ENCODE data around the gene LAGE3.

LAGE3 gene

GRCh38 chrX:154476821-154477220 is 2.3 kb downstream of the LAGE3 start:
- DNase-seq (ENCODE audit: low spot score) = no peak

- DNase-seq (ENCODE audit: low spot score) = no peak
These were observed 5.4 kb downstream of the LAGE3 start for GRCh38 chrX:154473683-154474082.

- DNase-seq (ENCODE audit: low spot score) = no peak
These were observed 6.1 kb downstream of the LAGE3 start for GRCh38 chrX:154472685-154473632.

- DNase-seq (ENCODE audit: low spot score) = no peak
These were observed 7.0 kb downstream of the LAGE3 start for GRCh38 chrX:154471839-154472684.

GRCh38 chrX:154470914-154471568 is 8.0 kb downstream of the LAGE3 start:
- no peak for DNase-seq (ENCODE audit: low spot score)

- no peak for DNase-seq (ENCODE audit: low spot score)
These were observed 8.6 kb downstream of the LAGE3 start for GRCh38 chrX:154470434-154470833.

GRCh38 chrX:154469880-154470279 is 9.2 kb downstream of the LAGE3 start:
- DNase-seq (ENCODE audit: low spot score) = no peak

- no peak for DNase-seq (ENCODE audit: low spot score)
These were observed 10.0 kb downstream of the LAGE3 start for GRCh38 chrX:154469114-154469513.

- no peak for DNase-seq (ENCODE audit: low spot score)
These were observed 10.9 kb downstream of the LAGE3 start for GRCh38 chrX:154468217-154468616.

GRCh38 chrX:154467556-154467955 is 11.5 kb downstream of the LAGE3 start:
- DNase-seq (ENCODE audit: low spot score) = no peak

- DNase-seq (ENCODE audit: low spot score) = no peak
These were observed 12.2 kb downstream of the LAGE3 start for GRCh38 chrX:154466907-154467306.

GRCh38 chrX:154466036-154466435 is 13.0 kb downstream of the LAGE3 start:
- DNase-seq (ENCODE audit: low spot score) = no peak

- no peak for DNase-seq (ENCODE audit: low spot score)
These were observed 13.5 kb downstream of the LAGE3 start for GRCh38 chrX:154465601-154466000.

- DNase-seq (ENCODE audit: low spot score) = no peak
These were observed 14.2 kb downstream of the LAGE3 start for GRCh38 chrX:154464806-154465365.

- no peak for DNase-seq (ENCODE audit: low spot score)
These were observed 15.4 kb downstream of the LAGE3 start for GRCh38 chrX:154463611-154464220.

GRCh38 chrX:154462396-154462795 is 16.7 kb downstream of the LAGE3 start:
- DNase-seq (ENCODE audit: low spot score) = no peak

GRCh38 chrX:154460326-154460725 is 18.8 kb downstream of the LAGE3 start:
- no peak for DNase-seq (ENCODE audit: low spot score)

- DNase-seq (ENCODE audit: low spot score) = no peak
These were observed 19.2 kb downstream of the LAGE3 start for GRCh38 chrX:154459832-154460231.

GRCh38 chrX:154458954-154459778 is 19.9 kb downstream of the LAGE3 start:
- DNase-seq (ENCODE audit: low spot score) = no peak

GRCh38 chrX:154458116-154458953 is 20.7 kb downstream of the LAGE3 start, which contains the start of gene PLXNA3:
TSS of gene PLXNA3 (plus strand) at chrX:154458281. CDS start at chrX:154460184, 1,903 bp downstream.
- no peak for DNase-seq (ENCODE audit: low spot score)

All from HuH-7.5 (cell line).